AG10803 (cell line): ENCODE results near the gene PARP3.
A peak's percentile ranks its signal among the peaks of the same experiment; 100 is the strongest.

Source experiments
- DNase-seq: peaks from one replicate; pipeline ENCODE4 v3.0.0; 2010; ENCODE audit warnings: low read depth
- H3K4me3 ChIP-seq: 2 replicates; pipeline ENCODE4 v1.5.1; 2011; ENCODE audit warnings: mild to moderate bottlenecking, low read length, control low read depth
- CTCF ChIP-seq: conservative IDR thresholded peaks from 2 replicates; pipeline ENCODE4 v1.5.1; 2011; ENCODE audit warnings: mild to moderate bottlenecking, low read length, control low read depth, inconsistent platforms

The PARP3 gene

DNA sequence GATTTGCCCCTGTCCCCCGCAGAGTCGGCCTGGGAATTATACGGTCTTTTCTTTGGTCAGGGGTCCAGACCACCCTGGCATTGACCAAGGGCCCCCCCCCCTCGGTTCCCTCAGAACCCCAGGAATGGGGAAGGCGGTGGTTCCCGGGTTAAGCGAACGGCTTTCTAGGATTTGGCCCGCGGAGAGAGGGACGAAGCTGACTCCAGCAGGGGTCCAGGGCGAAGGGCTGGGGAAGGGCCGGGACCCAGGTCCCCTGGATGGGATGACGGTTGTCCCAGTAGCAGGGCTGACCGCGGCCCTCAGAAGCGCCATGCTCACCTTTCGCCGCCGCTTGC lies 733 bp upstream of the PARP3 start:
- DNase-seq, result no peak
- no peak for TF ChIP-seq CTCF
- peak overlapping the region; percentile 79 for H3K4me3 ChIP-seq

DNA sequence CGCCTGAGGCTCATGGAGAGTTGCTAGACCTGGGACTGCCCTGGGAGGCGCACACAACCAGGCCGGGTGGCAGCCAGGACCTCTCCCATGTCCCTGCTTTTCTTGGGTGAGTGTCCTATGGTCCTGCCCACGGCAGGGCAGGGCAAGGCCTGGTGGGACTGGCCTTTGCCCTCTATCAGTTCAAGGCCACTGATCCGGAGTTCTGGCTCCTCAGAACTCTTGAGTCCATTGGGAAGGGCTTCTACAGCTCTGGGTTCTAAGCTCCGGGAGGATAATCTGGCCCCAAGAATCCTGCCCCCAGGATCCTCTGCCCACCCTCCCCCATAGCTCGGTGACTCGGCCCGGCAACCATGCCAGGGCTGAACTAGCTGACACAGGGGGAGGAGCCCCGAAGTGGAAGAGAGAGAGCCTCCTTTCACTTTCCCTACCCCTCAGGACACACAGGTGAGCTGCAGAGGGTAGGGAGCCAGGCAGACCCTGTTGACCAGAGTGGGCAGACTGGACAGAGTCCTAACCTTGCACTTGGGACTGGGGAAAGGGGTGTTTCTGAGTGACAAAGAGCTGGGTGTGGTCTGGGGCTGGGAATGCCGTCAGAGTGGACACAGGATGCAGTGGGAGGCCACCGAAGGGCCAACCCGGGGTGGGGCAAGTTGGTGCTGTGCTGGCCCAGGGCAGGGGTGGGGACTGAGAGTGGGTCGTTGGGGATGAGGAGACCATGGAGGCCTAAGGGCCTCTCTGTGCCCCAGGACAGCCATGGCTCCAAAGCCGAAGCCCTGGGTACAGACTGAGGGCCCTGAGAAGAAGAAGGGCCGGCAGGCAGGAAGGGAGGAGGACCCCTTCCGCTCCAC lies 664 bp downstream of the PARP3 start:
- TF ChIP-seq CTCF, result no peak
- peak; percentile 69 for DNase-seq
- peak overlapping the region; percentile 66 for H3K4me3 ChIP-seq

- no peak for TF ChIP-seq CTCF
- no peak for DNase-seq
- peak overlapping the region; percentile 66 for H3K4me3 ChIP-seq
Measured at GRCh38 chr3:51943451-51944391, 1.6 kb downstream of the PARP3 start.

DNA sequence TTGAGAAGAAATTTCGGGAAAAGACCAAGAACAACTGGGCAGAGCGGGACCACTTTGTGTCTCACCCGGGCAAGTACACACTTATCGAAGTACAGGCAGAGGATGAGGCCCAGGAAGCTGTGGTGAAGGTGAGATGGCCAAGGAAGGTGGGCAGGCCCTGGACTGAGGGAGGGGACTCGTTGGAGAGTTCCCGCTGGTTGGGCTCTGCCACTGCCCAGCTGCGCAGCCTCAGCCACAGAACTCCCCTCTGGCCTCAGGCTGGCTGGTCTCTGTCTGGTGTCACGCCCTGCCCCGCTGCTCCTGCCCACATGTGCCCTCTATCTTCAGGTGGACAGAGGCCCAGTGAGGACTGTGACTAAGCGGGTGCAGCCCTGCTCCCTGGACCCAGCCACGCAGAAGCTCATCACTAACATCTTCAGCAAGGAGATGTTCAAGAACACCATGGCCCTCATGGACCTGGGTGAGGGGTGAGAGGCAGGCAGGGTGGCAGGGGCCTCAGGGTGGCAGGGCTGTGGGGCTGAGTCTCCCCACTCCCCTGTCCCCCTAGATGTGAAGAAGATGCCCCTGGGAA lies 2.4 kb downstream of the PARP3 start:
- no peak for DNase-seq

DNA sequence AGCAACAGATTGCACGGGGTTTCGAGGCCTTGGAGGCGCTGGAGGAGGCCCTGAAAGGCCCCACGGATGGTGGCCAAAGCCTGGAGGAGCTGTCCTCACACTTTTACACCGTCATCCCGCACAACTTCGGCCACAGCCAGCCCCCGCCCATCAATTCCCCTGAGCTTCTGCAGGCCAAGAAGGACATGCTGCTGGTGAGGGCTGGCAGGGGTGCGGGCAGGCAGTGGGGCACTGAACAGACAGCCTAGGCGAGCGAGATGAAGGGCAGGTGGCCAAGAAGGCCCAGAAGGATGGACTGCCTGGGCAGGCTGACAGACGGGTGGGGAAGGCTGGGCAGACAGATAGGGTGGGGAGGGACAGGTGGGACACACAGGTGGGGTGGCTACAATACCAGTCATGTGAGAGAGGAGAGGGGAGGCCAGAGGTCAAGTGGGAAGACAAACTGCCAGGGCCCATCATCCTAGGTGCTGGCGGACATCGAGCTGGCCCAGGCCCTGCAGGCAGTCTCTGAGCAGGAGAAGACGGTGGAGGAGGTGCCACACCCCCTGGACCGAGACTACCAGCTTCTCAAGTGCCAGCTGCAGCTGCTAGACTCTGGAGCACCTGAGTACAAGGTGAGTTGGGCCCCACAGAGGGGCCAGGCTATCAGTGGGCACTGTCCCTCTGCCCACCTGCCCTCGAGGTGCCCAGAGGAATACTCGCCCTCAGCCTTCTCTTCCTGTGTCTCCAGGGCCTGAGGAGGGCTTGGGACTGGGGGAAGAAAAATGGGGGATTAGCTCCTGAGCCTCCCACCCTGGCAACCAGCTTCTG lies 3.1 kb downstream of the PARP3 start:
- DNase-seq, result no peak
- TF ChIP-seq CTCF, result no peak
- H3K4me3 ChIP-seq, result no peak overlapping the region

More for the DNA sequence above, 2.4 kb downstream of the PARP3 start:
- H3K4me3 ChIP-seq, result no peak overlapping the region
- TF ChIP-seq CTCF, result no peak

GRCh38 chr3:51945926-51946705 lies 4.0 kb downstream of the PARP3 start:
- no peak for TF ChIP-seq CTCF
- no peak overlapping the region for H3K4me3 ChIP-seq
- no peak for DNase-seq
